ENCODE results near the gene TTC27.

GRCh38 chr2:32701806-32702205, 74.0 kb downstream of the TTC27 start:
- TF ChIP-seq SUZ12 (IDR thresholded peaks at IDR 0.05) (no peak), ELF4 (IDR thresholded peaks at IDR 0.05) (no peak), FOXA1 (IDR thresholded peaks at IDR 0.05) (no peak), FOXM1 (IDR thresholded peaks at IDR 0.05; ENCODE audit: borderline replicate concordance) (no peak), TARDBP (IDR thresholded peaks at IDR 0.05) (no peak), L3MBTL2 (conservative IDR thresholded peaks at IDR 0.05) (no peak), SP1 (IDR thresholded peaks at IDR 0.05) (no peak), PKNOX1 (IDR thresholded peaks at IDR 0.05) (no peak), ZNF384 (IDR thresholded peaks at IDR 0.05) (no peak)

Data from HEK293T (cell line).